ENCODE results near the gene CLOCK. TPM values are rescaled to one million over a fixed set of nuclear protein-coding genes. Genes with fewer than 3 reads are reported as not detected.

The CLOCK gene
- total and polyA plus RNA-seq, 9 of the 15 experiments (the other 6 are each of a cell fraction or from before 2014, with no cell fraction given): 3.7 to 14.4 (median 9.4) TPM

DNA sequence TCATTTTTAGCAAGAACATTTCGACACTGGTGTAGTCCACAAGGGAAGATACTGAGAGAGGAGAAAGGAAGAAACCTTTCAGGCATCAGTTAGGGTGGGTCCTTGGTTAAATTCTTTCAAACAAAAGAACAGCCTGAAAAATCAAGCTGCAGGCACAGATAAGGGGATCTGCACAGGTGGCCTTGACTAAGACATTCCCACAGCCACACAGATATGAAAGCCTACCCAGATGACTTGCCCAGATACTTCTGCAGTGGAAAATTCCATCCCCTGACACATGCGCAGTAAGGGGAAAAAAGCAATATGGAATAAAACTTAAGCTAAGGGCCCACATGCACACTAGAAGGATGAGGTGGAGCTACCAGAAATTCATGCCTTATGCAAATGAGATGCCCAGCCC is 159.9 kb downstream of the CLOCK start (continued):
- TF ChIP-seq, protein P1, sequence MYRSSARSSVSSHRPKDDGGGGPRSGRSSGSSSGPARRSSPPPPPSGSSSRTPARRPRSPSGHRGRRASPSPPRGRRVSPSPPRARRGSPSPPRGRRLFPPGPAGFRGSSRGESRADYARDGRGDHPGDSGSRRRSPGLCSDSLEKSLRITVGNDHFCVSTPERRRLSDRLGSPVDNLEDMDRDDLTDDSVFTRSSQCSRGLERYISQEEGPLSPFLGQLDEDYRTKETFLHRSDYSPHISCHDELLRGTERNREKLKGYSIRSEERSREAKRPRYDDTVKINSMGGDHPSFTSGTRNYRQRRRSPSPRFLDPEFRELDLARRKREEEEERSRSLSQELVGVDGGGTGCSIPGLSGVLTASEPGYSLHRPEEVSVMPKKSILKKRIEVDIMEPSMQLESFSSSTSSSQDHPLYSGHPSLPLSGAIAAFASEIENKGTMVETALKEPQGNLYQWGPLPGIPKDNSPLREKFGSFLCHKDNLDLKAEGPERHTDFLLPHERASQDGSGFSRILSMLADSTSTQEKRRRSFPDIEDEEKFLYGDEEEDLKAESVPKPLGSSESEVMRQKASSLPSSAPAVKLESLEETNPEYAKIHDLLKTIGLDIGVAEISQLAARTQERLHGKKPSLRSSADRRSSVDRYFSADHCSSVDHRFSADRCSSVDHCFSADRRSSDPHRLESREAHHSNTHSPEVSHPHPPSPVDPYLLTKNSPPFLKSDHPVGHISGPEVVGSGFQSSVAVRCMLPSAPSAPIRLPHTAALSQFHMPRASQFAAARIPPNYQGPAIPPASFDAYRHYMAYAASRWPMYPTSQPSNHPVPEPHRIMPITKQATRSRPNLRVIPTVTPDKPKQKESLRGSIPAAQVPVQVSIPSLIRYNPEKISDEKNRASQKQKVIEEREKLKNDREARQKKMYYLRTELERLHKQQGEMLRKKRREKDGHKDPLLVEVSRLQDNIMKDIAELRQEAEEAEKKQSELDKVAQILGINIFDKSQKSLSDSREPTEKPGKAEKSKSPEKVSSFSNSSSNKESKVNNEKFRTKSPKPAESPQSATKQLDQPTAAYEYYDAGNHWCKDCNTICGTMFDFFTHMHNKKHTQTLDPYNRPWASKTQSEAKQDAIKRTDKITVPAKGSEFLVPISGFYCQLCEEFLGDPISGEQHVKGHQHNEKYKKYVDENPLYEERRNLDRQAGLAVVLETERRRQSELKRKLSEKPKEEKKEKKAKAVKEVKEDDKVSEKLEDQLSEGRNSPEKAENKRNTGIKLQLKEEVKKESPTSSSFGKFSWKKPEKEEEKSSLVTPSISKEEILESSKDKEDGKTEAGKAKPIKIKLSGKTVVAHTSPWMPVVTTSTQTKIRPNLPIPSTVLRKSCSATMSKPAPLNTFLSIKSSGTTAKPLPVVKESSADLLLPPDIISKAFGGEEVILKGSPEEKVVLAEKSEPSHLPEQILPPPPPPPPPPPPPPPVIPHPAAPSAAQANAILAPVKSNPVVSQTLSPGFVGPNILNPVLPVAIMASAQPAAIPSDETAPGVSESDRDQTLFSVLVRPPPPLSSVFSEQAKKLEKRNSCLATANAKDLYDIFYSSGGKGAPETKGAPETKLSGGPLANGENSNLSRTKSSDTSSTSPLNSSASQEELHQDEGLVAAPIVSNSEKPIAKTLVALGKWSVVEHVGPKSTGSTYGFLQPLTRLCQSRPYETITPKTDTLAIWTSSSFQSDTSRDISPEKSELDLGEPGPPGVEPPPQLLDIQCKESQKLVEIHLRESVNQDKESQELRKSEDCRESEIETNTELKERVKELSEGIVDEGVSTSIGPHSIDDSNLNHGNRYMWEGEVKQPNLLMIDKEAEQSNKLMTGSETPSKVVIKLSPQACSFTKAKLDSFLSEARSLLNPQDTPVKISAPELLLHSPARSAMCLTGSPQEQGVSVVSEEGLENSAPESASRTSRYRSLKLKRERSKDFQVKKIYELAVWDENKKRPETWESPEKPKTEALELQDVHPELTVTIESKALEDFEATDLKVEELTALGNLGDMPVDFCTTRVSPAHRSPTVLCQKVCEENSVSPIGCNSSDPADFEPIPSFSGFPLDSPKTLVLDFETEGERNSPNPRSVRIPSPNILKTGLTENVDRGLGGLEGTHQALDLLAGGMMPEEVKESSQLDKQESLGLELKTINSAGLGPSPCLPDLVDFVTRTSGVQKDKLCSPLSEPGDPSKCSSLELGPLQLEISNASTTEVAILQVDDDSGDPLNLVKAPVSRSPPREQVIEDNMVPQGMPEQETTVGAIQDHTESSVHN (IDR thresholded peaks at IDR 0.05; ENCODE audit: borderline replicate concordance in 1 of 2, low read depth in 1 of 2): peak in 1 of 2 experiments; percentile 62; a peak in 1 of 4 replicates
- TF ChIP-seq TAF15 (IDR thresholded peaks at IDR 0.05; ENCODE audit: low read depth, low read length) (no peak), ETV6 (IDR thresholded peaks at IDR 0.05; ENCODE audit: borderline replicate concordance in 1 of 2, low read depth in 2 of 2, low read length in 1 of 2) (peak in 1 of 2 experiments; percentile 40; a peak in 1 of 4 replicates), ETV6 (CRISPR knock-in tag; IDR thresholded peaks at IDR 0.05; ENCODE audit: borderline replicate concordance) (no peak), CC2D1A (IDR thresholded peaks at IDR 0.05) (peak; percentile 97), SOX6 (IDR thresholded peaks at IDR 0.05) (peak; percentile 100), ZNF24 (IDR thresholded peaks at IDR 0.05) (peak; percentile 23; the same call in 1 of the 2 replicates), CXXC5 (CRISPR knock-in tag; IDR thresholded peaks at IDR 0.05) (peak; percentile 68), FOSL1 (tag; conservative IDR thresholded peaks at IDR 0.05) (peak; percentile 93), DIDO1 (tag; IDR thresholded peaks at IDR 0.05; ENCODE audit: low read depth) (no peak), TRIM28 (IDR thresholded peaks at IDR 0.05) (no peak), RBM14 (IDR thresholded peaks at IDR 0.05; ENCODE audit: borderline replicate concordance, insufficient read depth, low read depth, low read length) (no peak), MEF2D (tag; conservative IDR thresholded peaks at IDR 0.05; ENCODE audit: low read depth) (0 out of 2 replicates have a peak, but pooled peaks have one; percentile 21), ZEB2 (IDR thresholded peaks at IDR 0.05) (peak; percentile 98), POLR2AphosphoS5 (IDR thresholded peaks at IDR 0.05; ENCODE audit: control insufficient read depth, insufficient read depth, low read depth, low read length) (peak; percentile 98)
- TF ChIP-seq, protein P2, sequence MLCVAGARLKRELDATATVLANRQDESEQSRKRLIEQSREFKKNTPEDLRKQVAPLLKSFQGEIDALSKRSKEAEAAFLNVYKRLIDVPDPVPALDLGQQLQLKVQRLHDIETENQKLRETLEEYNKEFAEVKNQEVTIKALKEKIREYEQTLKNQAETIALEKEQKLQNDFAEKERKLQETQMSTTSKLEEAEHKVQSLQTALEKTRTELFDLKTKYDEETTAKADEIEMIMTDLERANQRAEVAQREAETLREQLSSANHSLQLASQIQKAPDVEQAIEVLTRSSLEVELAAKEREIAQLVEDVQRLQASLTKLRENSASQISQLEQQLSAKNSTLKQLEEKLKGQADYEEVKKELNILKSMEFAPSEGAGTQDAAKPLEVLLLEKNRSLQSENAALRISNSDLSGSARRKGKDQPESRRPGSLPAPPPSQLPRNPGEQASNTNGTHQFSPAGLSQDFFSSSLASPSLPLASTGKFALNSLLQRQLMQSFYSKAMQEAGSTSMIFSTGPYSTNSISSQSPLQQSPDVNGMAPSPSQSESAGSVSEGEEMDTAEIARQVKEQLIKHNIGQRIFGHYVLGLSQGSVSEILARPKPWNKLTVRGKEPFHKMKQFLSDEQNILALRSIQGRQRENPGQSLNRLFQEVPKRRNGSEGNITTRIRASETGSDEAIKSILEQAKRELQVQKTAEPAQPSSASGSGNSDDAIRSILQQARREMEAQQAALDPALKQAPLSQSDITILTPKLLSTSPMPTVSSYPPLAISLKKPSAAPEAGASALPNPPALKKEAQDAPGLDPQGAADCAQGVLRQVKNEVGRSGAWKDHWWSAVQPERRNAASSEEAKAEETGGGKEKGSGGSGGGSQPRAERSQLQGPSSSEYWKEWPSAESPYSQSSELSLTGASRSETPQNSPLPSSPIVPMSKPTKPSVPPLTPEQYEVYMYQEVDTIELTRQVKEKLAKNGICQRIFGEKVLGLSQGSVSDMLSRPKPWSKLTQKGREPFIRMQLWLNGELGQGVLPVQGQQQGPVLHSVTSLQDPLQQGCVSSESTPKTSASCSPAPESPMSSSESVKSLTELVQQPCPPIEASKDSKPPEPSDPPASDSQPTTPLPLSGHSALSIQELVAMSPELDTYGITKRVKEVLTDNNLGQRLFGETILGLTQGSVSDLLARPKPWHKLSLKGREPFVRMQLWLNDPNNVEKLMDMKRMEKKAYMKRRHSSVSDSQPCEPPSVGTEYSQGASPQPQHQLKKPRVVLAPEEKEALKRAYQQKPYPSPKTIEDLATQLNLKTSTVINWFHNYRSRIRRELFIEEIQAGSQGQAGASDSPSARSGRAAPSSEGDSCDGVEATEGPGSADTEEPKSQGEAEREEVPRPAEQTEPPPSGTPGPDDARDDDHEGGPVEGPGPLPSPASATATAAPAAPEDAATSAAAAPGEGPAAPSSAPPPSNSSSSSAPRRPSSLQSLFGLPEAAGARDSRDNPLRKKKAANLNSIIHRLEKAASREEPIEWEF (CRISPR knock-in tag; IDR thresholded peaks at IDR 0.05): no peak

Data from K562 (cell line).